NCI-H345 treated with DMSO at 0.1 percent for 48 hours (cell line): Measurements from ENCODE around the gene FAM110C.
"Not testable (repeated sequence)": the region's sequence is repeated elsewhere in the genome, so short reads cannot be mapped to it uniquely, and the experiment has no call there.

Source experiments
- DNase-seq: peaks from one replicate; lab custom pipeline; 2025; ENCODE audit not compliant: unreplicated experiment; lab: John Stamatoyannopoulos, UW

FAM110C gene, protein sequence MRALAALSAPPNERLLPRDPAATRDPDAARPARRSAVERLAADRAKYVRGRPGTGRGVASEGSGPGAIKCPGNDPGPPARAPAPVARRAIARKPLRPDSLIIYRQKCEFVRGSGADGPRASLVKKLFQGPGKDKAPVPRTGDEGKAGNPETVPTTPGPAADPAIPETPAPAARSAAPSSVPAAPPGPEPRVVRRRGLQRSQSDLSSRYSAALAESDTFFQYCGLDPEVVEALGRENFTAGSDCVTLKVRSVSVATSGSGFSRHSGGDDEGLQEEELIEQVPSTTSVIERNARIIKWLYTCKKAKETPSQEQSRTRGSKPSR

GRCh38 chr2:46471-47345 is at the start of gene FAM110C:
Gene FAM110C (minus strand): TSS chr2:46505. CDS start chr2:46385, 120 bp downstream.
- peak; percentile 52 for DNase-seq

DNA sequence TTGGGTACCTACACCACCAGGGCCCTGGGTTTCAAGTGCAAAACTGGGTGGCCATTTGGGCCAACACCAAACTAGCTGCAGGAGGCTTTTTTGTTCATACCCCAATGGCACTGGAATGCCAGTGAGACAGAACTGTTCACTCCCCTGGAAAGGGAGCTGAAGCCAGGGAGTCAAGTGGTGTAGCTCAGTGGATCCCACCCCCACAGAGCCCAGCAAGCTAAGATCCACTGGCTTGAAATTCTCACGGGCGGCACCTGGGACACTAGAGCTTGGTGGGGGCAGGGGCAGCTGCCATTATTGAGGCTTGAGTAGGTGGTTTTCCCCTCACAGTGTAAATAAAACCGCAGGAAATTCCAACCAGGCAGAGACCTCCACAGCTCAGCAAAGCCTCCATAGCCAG is 46.0 kb upstream of the FAM110C start:
- no peak for DNase-seq

DNA sequence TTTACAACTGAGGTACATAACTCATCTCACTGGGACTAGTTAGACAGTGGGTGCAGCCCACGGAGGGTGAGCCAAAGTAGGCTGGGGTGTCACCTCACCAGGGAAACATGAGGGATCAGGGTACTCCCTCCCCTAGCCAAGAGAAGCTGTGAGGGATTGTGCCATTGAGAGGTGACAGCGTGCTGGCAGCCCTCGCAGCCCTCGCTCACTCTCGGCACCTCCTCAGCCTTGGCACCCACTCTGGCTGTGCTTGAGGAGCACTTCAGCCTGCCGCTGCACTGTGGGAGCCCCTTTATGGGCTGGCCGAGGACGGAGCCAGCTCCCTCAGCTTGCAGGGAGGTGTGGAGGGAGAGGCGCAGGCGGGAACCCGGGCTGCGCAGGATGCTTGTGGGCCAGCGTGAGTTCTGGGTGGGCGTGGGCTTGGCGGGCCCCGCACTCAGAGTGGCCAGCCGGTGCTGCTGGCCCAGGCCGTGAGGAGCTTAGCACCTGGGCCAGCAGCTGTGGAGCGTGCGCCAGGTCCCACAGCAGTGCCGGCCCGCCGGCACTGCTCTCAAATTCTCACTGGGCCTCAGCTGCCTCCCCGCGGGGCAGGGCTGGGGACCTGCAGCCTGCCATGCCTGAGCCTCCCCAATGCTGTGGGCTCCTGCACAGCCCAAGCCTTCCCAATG is 44.5 kb upstream of the FAM110C start:
- DNase-seq = no peak

DNA sequence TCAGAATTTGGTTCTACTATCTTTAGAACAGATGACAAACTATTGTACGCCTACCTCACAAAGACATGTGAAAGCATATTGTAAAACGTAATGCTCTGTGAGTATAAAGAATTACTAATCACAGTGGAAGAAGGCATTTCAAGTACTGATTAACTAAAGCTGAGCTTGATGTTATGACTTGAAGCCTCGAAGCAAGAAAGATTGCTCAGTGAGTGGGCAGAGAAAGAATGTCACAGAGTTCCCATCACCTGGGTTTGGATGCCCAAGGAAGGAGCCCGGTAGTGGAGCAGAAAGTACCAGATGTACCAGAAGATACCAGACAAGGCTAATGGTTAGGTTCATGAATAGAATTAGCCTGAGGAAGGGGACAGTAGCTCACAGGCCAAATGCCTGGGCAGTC is 39.5 kb upstream of the FAM110C start:
- no peak for DNase-seq

DNA sequence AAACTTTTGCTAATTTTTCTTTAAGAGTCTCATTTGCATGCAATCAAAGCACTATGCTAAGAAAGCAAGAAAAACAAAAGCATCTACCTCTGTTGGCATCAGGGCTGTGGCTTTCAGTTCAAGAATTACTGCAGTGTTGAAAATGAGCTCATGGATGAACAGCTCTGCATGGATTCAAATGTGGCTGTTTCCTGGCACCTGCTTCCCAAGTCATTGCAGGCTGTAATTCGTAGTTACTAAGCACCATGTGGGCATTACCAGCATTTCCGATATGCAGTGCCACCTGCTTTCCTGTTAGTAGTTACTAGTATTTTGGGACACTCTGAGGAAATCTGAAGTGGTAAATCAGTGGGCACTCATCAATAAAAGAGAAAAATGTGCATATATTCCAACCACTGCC is 37.8 kb upstream of the FAM110C start:
- no peak for DNase-seq

DNA sequence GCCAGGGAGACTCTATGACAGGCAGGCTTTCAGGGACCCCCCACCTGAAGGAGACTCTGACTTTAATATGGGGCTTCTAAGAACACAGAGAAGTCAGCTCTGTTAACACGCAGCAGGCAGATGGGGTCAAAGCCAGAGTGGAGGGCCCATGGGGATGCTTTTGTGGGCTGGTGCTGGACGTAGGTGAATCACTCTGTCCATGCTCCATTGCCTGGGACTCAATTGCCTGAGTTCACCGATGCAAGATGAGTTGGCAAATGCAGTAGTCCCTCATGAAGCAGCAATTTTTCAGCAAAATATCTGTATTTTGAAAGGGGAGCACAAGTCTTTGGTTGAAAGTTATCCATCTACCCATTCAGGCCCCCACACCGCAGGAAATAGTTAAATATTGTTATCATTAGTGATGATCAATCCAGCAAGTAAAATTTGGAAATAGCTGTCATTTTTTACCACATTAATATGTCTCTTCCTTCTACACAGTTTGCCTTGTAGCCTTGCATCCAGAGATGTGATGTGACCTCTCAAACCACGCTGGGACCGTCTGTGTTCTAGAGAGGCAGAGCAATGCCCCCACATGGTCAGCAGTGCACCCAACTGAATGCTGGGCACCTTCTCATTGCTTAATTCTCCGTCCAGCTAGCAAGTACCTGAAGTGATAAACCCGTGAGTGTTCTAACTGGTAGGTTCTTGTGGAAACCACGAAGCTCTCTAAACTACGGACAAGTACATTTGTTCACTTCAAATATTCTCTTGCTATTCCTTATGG is 34.8 kb upstream of the FAM110C start:
- no peak for DNase-seq

DNA sequence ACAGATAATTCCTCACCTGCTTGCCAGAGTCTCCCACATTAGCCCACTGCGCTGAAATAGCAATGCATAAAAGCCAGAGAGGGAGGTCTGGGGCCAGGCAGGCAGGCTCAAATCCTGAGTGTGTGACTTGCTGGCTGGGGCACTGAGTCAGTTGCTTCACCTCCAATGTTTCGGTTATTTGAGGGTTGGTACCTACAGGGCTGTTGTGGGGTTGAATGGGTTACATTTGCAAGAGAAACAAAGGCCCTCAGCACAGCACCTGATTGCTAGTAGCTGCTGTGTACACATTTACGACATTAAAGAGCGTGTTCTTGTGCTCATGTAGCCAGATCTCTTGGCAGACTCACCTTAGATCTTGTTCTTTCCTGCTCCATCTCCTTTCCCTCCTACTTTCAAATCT is 34.1 kb upstream of the FAM110C start:
- DNase-seq = no peak

DNA sequence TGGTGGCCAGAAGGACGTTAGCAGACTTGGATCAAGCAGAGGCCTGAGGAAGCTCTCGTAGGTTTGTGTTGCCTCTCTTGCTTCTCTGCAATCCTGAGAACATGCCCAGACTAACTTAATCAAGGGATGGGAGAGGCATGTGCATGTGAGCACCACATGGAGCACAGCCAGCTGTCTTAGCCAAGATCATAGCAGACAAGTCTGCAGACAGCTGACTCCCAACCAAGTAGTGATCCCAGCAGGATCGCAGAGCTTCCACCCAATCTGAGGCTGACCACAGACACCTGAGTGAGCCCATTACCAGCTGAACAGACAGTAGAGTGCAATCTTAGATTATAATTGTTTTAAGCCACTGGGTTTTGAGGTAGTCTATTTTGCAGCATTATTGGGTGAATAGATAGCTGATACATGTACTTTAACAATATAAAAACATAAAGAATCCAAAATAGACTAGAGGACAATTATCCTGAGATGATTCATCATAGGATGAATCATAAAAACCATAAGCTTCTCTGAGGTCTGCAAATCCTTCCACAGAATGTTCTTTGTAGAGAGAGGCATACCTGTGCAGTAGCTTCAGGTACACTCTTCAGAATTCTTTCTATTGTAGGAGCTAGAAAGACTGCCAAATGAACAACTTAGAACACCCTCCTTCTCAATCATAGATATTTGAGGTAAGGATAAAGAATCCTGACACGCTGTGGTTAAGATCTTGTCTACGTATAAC is 25.2 kb upstream of the FAM110C start:
- no peak for DNase-seq

DNA sequence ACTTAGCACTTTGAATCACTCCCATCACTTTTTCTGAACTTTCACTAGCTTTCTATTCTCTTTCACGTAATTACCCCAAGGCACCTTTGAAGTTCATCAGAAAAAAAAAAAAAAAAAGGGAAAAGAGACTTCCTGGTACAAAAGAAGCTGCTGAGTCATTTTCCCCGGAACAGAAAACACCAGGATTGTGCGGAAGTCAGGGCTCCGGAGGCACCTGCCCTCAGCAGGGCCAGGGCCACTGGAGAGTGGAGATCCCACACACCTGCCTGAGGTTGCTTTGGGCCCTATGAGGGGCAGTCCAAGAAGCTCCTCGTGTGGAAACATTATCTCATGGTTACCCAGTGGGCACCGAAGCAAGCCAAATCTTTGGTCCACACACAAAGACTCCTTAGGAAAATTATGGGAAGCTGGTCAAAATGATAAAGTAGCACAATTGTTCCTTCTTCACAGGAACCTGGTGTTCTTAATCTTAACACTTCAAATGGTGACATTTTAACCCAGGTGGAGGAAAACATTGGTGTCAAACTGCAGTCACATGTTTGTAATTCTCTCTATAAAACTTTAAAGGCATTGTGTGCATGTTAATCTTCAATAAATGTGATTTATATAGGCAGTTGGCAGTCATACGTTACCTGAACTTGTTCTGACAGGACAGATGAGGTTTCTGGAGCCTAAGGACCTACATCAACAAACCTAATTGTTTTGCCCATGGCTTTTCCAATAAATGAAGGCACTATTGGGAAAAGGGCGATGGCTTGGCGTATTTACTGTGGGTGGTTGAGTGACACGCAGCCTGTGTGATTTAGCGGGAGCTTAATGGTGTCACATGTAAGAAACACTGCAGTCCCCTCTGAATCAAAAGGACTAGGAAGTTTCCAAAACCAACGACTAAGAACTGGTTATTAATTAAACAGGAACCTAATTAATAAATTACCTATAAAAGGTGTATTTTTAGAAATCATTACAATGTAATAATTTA is 23.4 kb upstream of the FAM110C start:
- no peak for DNase-seq

- not testable (repeated sequence) for DNase-seq
Observed at GRCh38 chr2:68637-69036, 22.3 kb upstream of the FAM110C start.

DNA sequence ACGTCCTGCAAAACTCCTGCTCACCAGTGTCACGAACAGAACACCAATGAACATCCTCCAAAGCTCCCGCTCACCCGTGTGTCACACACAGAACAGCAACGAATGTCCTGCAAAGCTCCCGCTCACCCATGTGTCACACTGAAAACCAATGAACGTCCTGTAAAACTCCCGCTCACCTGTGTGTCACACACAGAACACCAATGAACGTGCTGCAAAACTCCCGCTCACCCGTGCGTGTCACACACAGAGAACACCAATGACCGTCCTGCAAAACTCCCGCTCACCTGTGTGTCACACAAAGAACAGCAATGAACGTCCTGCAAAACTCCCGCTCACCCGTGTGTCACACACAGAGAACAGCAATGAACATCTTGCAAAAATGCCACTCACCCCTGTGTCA is 20.5 kb upstream of the FAM110C start:
- no peak for DNase-seq

DNA sequence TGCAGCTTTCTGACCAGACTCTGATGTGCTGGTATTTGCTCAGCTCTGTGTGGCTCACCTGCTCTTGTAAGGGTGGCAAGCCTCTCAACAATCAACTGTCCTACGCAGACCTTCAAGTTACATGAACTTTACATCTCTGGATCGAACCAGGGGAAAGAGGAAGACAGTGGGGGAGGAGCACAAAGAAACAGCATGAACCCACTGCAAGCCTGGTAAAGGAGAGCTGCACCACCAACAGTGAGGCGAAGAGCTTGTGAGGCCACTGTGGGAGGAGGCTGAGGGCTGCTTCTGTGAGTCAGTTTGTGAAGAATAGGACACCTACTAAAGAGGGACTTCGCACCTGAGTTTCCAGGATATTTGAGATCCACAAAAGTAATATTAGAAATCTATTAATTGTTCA is 18.8 kb upstream of the FAM110C start:
- no peak for DNase-seq

DNA sequence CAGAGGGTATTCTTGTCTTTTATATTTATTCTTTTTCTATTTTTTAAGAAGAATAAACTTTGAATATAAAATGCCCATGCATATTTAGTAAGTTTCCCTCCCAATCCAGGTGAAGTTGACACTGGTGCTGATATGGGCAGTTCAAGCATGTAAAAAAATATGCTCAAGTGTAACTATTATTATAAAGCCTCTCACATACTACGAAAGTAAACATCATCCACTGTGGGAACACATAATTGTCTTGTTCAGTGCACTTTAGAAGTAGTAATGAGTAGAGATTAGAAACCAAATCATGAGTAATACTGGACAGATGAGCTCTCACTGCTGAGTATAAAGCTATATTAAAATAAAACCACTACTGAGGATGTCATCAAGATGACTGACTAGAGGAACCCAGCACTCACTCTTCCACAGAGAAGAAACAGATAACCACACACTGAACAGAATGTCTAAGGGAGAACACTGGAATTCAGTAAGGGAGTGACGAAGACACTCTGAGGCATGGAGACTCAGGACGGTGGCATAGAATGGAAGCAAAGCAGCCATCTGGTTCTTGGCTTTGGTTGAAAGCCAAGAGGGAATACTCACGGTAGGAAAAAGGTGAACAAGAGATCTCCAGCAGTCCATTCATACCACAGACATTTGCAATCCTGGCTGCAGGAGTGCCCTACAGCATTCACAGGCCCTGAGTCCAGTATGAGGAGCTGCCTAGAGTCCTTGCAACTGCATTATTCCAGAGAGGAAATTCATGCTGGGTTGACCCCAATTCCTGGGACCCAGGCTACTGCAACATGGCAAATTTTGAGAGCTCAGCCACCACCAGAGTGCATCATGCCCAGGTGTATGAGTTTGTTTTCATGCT is 9.5 kb upstream of the FAM110C start:
- DNase-seq = no peak

- no peak for DNase-seq
Observed at GRCh38 chr2:51613-52012, 5.3 kb upstream of the FAM110C start.

DNA sequence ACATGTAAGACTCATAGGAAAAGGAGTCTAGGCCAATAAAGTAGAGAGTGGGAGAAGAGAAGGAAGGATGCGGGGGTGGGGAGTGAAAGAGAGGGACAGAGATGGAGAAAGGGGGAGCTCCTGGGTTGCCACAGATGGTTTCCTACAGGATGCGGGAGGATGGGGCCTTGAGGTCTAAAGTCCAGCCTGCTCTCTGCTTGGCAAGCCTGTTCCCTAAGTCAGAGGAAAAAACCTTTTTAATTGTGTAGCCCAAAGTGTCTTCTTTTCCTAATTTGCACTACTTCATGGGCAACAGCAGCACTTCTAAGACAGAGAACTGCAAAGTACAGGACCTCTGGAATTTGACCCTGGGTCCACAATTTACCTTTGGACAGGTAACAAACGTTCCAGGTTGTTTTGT is 1.4 kb upstream of the FAM110C start:
- DNase-seq = no peak

GRCh38 chr2:47346-47725 is 1.0 kb upstream of the FAM110C start:
- no peak for DNase-seq

DNA sequence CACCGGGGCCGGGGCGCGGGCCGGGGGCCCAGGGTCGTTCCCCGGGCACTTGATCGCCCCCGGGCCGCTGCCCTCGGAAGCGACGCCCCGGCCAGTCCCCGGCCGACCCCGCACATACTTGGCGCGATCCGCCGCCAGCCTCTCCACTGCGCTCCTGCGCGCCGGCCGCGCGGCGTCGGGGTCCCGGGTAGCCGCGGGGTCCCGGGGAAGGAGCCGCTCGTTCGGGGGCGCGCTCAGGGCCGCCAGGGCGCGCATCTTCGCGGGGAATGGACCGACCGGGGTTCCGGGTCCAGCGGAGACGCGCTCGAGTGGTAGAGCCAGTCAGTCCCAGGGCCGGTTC is 204 bp downstream of the FAM110C start:
- no peak for DNase-seq

GRCh38 chr2:45342-46130 is 769 bp downstream of the FAM110C start:
- DNase-seq = peak; percentile 42
